HG03025 (cell line): ENCODE measurements around the gene TNS1.
"Not testable (repeated sequence)": the region's sequence is repeated elsewhere in the genome, so short reads cannot be mapped to it uniquely, and the experiment has no call there.

ENCODE experiments used
- ATAC-seq: cut with Tn5 transposase; IDR thresholded peaks from one replicate; pipeline ENCODE4 v1.9.1; 2021; ENCODE audit warnings: mild to moderate bottlenecking, moderate library complexity; ENCODE audit not compliant: unreplicated experiment, low FRiP score

TNS1 gene

DNA sequence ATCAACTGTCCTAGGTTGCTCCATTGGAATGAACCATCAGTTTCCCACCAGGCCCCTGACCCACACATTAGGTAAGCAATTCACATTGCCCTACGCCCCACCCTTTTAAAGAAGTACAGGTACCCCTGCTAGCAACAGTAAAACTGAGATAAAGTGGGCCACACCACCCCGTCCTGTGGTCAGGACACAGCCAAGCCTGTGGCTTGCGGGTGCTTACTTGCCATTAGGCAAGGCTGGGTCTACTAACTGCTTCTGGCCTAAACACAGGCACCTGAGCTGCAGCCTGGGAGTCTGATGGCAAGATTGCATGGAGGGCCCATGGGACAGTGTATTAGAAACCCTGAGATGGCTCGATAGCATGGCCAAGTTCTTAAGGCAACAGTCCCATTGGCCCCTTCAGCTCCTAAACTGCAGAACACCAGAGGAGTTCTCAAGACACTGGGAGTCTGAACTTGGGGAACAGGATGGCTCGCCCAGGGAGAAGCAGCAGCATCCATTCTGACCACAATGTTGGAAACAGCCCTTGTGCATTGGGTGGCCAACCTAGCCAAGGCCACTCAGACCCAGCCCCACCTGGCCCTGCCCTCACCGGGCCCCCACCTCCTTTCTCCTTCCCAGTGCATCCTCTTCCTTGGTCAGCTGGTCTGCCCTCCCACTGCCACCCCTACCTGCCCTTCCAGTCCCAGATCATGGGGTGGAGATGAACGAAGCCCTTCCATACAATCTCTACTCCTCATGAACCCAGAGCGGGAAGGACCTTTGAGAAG is 177.1 kb downstream of the TNS1 start:
- ATAC-seq = no peak

DNA sequence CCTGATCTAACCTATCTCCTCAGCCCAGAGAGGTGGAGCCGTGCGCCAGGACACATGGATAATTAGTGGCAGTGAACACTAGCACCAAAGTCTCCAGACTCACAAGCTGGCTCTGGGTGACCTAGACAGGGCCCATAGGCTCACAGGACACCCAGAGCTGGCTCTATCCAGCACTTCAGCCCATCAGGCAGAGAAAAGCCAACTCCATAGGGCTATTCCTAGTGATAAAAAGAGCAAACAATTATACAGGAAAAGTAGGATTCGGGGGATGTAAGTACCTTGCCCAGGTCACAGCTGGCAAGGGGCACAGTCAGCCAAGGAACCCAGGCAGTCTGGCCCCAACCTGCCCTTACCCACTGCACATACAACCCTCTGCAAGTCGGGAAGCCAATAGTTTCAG is 178.6 kb downstream of the TNS1 start:
- ATAC-seq = no peak

DNA sequence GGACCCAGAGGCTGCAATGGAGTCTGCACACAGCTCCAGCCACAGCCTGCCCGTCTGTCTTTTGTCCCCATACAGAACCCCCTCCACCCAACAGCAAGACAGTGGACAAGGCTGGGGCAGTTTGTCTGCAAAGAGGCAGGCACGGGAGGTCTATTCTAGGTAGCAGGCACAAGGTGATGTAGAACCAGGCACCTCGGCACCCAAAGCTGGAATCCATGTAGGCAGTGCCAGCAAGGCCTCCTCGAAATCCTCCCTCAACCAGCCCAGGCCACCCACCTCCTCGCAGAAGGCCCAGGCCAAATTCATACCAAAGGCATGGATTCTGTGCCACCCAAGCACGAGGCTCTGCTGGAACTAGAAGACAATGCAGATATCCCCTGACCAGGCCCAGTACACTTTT is 179.2 kb downstream of the TNS1 start:
- ATAC-seq = no peak

DNA sequence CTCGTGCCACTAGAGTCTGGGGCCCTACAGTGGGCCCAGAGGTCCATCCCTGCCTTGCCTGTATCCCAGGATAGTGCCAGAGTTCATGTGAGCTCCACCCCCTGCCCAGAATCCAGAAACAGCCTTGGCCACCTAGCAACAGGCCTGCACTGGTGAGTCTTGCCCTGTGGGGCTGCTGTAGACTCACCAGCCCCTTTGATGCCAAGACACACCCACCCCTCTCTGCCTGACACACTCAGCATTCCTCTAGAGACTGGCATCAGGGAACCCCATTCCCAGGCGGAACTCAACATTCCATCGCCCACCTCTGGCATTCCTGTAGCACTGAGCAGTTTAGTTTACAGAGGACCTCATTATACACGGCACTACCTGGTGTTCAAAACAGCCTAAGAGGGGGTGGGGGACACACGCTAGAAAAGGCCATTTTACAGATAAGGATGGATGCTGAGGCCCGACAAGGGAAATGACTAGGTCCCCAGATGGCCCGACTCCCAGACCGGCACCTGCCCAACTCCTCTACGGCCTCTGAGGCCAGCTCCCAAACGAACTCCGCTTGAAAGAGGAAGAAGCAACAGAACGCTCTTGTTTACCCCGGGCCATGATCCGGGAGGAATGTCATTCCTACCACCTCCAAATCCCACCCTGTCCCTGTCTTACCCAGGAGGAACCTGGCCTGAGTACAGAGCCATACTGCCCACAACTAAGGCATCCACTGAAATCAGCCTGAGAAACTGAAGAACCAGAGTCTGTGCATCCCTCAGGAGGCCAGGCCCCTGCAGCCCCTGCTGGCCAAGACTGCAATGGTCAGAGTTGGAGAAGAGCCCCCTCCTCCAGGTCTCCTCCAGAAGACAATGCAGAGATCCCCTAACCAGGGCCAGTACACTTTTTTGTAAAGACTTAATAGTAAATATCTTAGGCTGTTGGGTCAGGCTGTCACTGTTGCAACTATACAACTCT is 180.2 kb downstream of the TNS1 start:
- no peak for ATAC-seq

DNA sequence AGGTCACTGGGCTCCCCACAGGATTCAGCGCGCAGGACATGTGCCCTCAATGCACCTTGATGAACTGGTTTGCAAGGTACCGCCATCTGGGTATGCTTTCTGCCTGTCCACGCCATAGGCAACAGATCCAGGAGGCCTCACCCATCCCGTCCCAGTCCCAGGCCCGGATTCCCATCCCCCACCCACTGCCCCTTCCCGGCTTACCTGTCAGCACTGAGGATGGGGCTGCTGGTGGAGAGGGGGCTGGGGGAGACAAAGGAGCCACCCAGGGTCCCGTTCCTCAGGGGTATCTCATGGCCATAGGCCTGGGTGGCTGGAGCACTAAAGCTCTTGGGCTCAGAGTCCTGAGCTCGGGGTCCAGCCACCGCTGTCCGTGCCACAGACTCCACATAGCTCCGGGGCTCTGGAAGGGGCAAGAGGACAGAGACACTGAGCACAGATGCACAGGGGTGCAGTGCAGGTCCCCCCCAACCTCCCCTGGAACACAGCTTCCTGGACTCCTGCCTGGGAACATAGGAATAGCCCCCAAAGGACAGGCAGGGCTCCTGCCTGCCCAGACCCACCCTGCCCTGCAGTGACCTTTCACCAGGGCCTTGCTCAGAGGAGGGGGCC is 181.2 kb downstream of the TNS1 start:
- ATAC-seq = no peak

DNA sequence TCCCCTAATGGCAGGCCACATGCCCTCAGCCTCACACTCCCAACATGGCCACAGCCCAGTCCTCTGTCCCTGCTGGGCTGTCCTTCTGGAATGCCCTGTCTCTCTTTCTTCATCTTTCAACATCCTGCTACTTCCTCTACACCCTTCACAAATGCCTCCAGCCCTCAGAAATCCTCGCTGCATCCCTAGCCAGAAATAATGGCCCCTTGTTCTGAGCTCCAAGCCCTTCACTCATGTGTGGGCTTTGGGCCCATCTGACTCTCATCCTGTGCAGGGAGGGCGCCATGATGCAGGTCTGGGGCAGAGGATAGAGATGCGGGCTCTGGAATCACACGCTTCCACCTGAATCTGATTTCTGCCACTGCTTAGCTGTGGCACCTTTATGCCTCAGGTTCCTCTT is 181.9 kb downstream of the TNS1 start:
- no peak for ATAC-seq

DNA sequence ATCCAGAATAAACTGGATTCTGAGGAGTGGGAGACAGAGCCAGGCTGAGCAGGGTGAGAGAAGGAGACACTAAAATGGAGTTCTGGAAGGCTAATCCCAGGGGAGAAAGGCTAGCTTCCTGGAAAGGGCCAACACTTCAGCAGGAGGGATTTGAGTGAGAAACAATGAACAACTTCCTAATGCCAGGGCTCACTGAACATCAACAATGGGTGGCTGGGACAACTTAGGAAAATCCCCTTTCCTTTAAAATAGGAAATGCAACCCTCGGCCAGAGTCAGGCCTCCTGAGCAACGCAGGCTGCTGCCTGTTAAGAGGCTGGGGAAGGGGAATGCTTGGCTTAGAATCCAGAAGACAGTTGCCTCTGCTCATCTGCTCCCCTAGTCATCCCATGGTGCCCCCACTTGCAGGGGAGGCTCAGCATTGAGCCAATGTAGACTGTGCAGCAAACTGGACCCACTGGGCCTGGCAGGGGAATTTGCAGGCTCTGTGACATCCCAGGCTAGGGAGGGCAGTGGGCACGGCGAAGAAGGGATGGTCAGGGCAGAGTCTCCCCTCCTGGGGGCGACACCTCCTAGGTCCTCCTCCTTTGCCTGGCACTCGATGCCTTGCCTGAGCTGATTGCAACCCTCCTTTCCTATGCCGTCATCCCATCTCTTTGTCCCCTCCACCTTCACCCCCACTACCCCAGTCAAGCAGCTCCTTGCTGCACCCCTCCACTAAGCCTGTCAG is 182.5 kb downstream of the TNS1 start:
- no peak for ATAC-seq

DNA sequence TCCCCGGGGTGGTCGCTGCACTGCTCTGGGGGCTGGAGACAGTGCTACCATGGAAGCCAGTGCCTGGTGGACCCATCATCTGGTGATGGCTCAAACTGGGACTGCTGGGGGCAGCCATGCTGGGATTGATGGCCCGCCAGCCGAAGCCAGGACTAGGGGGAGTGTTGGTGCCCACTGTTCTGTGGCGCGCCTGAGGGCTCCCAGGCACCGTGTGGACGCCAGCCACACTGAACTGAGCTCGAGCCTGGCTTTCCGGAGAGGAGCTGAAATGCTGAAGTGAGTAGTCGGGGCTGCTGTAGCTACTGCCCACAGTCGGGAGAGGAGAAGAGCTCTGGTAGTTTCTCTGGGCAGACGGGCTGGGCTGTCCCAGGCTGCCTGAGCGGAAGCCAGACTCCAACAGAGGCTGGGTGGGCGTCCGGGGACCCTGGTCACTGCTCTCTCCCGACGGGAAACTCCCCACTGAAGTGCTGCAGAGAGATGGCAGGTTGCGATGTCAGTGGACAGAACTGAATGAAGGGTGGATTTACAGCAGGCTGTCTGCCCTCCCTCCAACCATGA is 184.4 kb downstream of the TNS1 start:
- no peak for ATAC-seq

DNA sequence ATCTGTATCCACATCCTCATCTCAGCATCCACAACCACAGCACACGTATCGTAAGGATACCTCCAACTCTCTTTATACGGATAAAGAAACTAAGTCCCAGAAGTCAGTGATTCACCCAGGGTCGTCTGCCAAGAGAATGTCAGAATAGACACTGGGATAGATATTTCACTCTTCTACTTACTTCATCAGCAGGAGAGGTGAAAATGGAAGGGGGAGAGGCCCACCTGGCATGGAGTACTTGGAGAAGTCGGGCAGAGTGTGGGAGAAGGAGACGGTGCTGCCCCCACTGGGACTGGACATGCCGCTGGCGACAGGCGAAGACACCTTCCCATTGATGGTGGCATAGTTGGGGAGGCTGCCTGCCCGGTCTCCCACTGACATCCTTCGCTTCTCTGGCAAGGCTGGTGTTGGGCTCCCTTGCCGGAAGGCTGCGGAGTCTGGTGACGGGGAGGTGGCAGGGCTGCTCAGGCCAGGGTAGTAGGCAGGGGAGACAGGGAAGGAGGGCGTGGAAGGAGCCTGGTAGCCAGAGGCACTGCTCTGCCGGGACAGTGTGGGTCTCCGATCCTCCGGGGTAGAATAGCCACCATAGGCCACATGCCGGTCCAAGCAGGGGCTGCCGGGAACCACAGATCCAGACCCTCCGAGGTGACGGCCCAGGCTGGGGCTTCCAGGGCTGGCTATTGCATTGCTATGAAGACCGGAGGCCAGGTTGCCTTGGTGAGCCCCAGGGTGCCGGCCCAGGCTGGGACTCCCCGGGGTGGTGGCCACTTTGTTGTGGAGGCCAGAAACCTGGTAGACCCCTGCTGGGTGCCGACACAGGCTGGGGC is 185.1 kb downstream of the TNS1 start:
- ATAC-seq = no peak

DNA sequence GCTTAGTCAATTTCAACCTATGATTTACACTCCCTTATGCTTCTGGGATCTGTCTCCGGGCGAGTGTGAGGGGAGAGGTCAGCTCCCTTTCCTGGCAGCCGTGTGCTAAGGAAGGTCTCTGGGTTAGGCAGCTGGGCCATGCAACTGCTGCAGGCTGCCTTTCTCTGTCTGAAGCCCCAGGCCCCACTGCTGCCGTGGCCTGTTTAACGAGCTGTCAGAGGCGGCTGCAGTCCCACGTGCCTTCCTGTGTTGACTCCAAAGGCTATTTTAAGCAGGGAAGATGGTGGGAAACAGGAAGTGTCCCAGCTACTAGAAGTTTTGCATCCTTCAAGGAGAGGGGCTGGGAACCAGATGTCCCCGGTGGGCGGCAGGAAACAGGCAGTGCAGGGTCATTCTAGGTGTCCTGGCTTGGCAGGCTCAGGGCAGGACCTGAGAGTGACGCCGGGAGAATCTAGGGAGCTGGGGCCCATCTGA is 186.4 kb downstream of the TNS1 start:
- ATAC-seq = no peak

DNA sequence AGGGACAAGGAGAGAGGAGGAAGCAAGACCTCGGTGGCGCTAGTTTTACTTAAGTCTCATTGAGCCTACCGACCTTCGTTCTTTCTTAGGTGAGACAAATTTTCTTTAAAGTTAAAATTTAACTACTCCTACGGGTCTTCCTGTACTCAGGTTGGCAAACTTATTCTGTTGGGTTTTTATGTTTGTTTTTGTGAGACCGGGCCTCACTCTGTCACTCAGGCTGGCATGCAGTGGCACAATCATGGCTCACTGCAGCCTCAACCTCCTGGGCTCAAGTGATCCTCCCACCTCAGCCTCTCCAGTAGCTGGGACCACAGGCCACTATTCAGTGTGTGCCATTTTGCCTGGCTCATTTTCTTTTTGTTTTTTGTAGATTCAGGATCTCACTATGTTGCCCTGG is 189.0 kb downstream of the TNS1 start:
- no peak for ATAC-seq

DNA sequence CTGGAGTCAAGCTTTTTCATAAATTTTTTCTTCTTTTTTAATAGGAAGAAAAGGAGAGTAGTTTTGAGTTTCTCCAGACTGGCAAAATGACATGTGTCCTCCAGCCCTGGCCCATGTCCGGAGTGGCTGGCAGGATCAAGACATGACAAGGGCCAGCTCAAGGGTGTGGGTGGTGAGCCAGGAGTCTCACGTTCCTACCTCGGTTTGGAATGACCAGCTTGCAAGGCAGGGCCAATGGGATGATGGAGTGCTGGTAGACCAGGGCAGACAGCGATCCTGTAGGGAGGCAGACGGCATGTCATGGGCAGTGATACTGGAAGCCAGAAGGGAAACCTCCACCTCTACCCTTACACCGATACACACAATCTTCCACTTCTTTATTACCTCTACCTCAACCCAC is 190.6 kb downstream of the TNS1 start:
- no peak for ATAC-seq

DNA sequence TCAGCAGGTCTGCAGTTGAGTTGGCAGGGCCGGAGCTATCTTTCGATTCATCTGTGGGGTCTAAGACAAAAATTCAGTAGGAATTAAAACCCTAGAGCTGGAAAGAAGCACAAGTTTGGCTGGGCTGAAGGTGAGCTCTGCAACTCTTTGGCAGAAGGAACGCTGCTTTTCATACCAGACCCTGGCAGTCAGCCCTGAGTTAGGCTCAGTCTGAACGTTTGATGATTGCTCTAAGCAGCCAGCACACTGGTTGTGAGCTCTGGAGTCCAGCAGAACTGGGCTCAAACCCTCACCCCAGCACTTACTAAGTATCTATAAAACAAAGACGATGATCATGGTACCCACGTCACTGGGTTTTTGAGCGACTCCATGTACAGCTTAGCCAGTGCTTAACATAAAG is 192.5 kb downstream of the TNS1 start:
- no peak for ATAC-seq

DNA sequence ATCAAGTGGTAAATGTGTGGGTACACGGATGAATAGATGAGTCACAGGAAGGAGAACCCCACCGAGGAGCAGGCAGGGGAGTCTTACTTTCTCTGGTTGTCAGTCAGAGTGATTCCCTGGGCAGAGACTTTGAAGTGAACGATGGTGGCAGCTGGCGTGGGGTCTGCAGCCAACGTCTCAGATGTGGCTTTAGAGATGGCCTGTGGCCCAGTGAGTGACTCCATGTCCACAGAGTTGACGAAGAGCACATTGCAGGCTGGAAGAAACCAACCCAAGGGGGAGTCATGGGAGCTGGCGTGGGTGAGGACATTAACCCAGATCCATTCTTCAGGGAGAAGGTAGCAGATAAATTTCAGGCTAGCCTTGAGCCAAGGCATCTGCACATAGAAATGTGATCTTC is 193.1 kb downstream of the TNS1 start:
- ATAC-seq = no peak

DNA sequence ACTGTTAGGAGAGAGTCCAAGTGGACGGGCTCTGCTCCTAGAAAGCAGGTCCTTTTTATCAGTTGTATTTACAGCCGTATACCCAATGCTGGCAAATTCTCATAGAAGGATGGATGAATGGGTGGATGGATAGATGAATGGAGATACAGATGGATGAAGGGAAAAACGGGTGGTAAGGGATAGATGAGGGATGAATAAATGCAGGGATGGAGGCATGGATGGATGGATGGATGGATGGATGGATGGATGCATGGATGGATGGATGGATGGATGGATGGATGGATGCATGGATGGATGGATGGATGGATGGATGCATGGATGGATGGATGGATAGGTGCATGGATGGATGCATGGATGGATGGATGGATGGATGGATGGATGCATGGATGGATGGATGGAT is 193.8 kb downstream of the TNS1 start:
- not testable (repeated sequence) for ATAC-seq

DNA sequence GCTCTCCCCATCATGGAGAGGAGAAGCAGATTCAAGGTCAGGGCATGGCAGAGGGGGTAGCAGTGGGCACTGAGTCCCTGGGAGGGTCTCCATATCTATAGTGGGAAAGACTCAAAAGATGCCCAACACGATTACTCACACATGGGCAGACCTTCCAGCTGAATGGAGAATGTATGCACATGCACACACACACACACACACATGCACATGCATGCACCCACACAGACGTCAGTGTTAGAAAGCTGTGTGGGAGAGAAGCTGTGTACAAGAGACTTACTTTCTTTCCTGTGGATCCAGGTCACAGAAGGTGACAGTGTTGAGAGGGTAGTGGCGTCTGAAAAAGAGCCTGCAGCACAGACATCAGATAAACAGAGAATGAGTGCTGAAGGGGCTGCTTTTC is 194.5 kb downstream of the TNS1 start:
- no peak for ATAC-seq

DNA sequence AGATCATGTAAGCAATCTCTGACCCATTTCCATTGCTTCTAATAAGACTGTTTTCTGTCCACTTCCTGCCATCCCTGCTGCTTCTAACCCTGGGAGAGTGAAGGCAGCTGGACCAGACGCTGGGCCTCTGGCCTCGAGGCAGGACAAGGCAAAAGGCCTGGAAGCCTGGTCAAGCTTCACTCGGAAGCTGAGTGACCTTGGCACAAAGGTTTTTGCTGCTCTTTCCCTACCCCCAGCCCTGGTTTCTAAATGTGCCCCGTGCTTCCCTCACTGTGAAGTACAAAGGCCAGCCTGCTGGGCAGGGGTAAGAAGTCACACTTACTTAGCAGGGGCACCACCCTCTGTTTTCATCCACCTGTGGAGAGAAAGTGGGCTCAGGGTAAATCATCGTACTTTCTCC is 195.0 kb downstream of the TNS1 start:
- no peak for ATAC-seq

DNA sequence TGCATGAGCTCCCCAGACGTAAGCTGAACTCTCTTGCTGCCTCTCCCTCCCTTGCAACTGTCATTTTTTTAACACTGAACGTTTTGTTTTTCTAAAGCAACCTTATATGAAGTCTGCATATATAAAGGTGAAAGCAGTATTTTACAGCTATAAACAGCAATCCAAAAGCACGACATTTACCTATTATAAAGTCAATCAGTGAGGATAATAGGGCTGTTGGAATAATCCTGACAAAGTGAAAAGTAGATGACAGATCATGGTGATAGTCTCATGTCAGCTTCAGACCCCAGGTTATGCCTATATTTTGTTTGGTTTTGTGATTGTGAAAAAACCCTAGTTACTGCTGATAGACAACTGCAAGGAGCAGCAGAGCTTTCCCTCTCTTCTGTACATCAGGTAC is 195.8 kb downstream of the TNS1 start:
- ATAC-seq = no peak

DNA sequence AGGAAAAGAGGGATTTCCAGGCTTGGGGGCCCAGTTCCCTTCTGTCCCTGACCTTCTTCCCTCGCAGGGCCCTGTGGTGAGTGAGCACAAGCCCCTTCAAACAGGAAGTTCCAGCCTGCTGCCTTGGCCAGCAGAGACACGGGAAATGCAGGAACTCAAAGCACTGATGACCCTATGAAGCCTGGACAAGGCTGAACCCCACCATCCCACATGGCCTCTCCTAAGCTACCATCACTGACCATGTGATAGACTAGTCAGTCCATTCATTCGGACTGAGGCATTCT is 196.4 kb downstream of the TNS1 start:
- no peak for ATAC-seq
